ENCODE results near the gene HERC4. TPM values are rescaled to one million over a fixed set of nuclear protein-coding genes. Genes with fewer than 3 reads are reported as not detected.
"Not testable (repeated sequence)": the region's sequence is repeated elsewhere in the genome, so short reads cannot be mapped to it uniquely, and the experiment has no call there.

The HERC4 gene
- polyA plus RNA-seq, 1 donor from 2014 or later: 19.7 TPM

DNA sequence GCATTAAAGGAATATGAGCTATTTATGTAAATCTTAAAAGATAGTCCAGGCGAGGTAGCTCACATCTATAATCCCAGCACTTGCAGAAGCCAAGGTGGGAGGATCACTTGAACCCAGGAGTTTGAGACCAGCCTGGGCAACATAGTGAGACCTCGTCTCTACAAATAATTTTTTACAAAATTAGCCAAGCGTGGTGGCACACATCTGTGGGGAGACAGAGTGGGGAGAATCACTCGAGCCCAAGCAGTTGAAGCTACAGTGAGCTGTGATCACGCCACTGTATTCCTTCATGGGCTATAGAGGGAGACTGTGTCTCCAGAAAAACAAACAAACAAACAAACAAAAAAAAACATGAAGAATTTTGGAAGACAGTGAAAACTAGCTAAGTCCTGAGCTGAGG lies 28.4 kb downstream of the HERC4 start:
- H3K4me3 Mint-ChIP-seq: peak overlapping the region in 3 of 4 donors; percentile 18 to 69 (median 41)
- no peaks in the 10 kb centered on the region for H3K9me3 Mint-ChIP-seq
- peaks cover 30 to 43% (median 33%) of the 10 kb centered on the region in 3 donors for H3K4me1 Mint-ChIP-seq
- no peaks in the 10 kb centered on the region for H3K27me3 Mint-ChIP-seq
- peaks cover 13% of the 10 kb centered on the region for H3K36me3 Mint-ChIP-seq
- H3K27ac Mint-ChIP-seq: peak overlapping the region in 1 of 3 donors; percentile 8

DNA sequence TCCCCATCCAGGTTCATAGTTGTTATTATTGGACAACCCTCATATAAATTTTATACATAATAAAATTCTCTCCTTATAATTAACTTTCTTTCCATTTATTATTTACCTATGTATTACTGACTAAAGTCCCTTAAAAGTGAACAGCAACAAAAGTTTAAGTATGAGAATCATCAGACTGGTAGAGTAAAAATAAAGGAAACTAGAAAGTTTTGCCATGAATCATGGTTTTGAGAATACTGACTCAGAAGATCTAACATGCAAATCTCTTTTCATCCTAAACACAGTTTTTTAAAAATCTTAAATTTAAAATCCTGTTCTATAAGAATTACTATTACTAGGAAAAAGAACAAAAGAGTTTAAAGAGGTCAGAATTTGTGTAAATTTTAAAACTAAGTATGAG lies 32.1 kb downstream of the HERC4 start:
- Mint-ChIP-seq H3K27ac (no peak overlapping the region), H3K9me3 (no peaks in the 10 kb centered on the region), H3K4me1 (peaks cover 22 to 28% (median 23%) of the 10 kb centered on the region in 3 donors), H3K4me3 (no peak overlapping the region), H3K36me3 (peaks cover 11% of the 10 kb centered on the region), H3K27me3 (no peaks in the 10 kb centered on the region)

DNA sequence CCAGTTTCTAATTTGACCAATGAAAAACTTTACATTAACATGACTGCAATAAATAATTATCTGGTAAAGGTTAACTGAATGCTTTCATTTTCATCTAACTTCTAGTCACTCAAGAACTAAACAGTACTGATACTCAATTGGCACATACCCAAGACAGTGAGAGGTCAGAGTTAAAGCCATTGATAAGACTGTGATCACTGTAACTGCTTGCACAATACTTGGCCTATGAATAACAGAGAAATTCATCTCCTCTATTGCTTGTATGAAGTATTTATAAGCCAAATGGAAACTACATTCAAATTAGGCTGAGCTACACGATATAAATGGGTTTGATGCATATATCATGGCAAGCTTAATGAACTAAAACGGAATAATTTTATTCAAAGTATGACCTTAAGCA lies 43.0 kb downstream of the HERC4 start:
- no peaks in the 10 kb centered on the region for H3K9me3 Mint-ChIP-seq
- H3K36me3 Mint-ChIP-seq: peaks cover 10% of the 10 kb centered on the region
- H3K27ac Mint-ChIP-seq: no peak overlapping the region
- H3K4me1 Mint-ChIP-seq: peaks cover 4 to 7% (median 5%) of the 10 kb centered on the region in 3 donors
- H3K27me3 Mint-ChIP-seq: no peaks in the 10 kb centered on the region
- H3K4me3 Mint-ChIP-seq: no peak overlapping the region

DNA sequence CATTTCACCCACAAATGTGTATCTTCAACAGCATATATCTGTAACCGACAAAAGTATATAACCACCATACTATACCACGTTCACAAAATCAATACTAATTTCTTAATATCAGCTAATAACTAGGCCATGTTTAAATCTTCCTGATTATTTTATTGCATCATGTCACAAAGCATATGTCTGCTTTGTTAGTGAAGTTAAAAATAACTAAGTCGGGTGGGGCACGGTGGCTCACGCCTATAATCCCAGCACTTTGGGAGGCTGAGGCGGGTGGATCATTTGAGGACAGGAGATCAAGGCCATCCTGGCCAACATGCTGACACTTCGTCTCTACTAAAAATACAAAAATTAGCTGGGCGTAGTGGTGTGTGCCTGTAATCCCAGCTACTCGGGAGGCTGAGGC lies 47.7 kb downstream of the HERC4 start:
- Mint-ChIP-seq H3K27me3 (no peaks in the 10 kb centered on the region), H3K9me3 (no peaks in the 10 kb centered on the region), H3K27ac (no peak overlapping the region), H3K36me3 (peaks cover 13% of the 10 kb centered on the region), H3K4me3 (no peak overlapping the region), H3K4me1 (peaks cover 0 to 4% (median 2%) of the 10 kb centered on the region in 3 donors)

DNA sequence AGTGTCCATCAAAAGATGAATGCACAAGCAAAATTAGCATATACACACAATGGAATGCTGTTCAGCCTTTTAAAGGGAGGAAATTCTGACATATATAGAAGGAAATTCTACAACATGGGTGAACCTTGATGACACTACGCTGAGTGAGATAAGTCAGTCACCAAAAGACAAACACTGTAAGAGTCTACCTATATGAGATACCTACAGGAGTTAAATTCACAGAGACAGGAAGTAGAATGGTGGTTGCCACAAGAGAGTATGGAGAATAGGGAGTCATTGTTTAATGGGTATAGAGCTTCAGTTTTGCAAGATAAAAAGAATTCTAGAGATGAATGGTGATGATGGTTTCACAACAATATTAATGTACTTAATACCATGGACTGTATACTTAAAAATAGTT lies 51.8 kb downstream of the HERC4 start:
- Mint-ChIP-seq H3K4me1 (peaks cover 0 to 4% (median 4%) of the 10 kb centered on the region in 3 donors), H3K27ac (no peak overlapping the region), H3K9me3 (peaks cover 2 to 11% (median 6%) of the 10 kb centered on the region in 3 donors), H3K27me3 (no peaks in the 10 kb centered on the region), H3K4me3 (no peak overlapping the region), H3K36me3 (peaks cover 25% of the 10 kb centered on the region)

DNA sequence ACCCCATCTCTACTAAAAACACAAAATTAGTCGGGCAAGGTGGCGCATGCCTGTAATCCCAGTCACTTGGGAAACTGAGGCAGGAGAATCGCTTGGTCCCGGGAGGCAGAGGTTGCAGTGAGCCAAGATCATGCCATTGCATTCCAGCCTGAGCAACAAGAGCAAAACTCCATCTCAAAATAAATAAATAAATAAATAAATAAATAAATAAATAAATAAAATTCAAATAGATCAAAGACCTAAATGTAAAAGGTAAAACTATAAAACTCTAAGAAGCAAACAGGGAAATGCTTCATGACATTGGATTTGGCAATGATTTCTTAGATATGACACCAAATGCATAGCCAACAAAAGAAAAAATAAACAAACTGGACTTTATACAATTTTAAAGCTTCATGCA lies 52.8 kb downstream of the HERC4 start:
- Mint-ChIP-seq H3K36me3 (peaks cover 25% of the 10 kb centered on the region), H3K9me3 (peaks cover 2 to 11% (median 6%) of the 10 kb centered on the region in 3 donors)
- not testable (repeated sequence) for H3K27ac Mint-ChIP-seq, H3K27me3 Mint-ChIP-seq, H3K4me1 Mint-ChIP-seq, H3K4me3 Mint-ChIP-seq

DNA sequence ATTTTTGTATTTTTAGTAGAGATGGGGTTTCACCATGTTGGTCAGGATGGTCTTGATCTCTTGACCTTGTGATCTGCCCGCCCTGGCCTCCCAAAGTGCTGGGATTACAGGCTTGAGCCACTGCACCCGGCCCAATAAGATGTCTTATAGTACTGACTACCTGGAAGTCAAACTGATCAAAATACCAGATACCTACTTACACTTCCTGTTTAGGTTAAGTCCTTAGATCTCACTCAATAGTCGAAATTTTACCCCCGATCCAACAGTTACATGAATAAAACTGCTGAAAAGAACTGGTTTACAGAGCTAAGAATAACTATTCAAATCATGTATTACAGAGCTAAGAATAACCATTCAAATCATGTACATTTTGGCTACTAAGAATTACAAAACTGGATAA lies 58.6 kb downstream of the HERC4 start:
- H3K4me3 Mint-ChIP-seq, H3K4me1 Mint-ChIP-seq, H3K27ac Mint-ChIP-seq, H3K27me3 Mint-ChIP-seq: not testable (repeated sequence)
- H3K36me3 Mint-ChIP-seq: peaks cover 20% of the 10 kb centered on the region
- peaks cover 2 to 11% (median 6%) of the 10 kb centered on the region in 3 donors for H3K9me3 Mint-ChIP-seq

DNA sequence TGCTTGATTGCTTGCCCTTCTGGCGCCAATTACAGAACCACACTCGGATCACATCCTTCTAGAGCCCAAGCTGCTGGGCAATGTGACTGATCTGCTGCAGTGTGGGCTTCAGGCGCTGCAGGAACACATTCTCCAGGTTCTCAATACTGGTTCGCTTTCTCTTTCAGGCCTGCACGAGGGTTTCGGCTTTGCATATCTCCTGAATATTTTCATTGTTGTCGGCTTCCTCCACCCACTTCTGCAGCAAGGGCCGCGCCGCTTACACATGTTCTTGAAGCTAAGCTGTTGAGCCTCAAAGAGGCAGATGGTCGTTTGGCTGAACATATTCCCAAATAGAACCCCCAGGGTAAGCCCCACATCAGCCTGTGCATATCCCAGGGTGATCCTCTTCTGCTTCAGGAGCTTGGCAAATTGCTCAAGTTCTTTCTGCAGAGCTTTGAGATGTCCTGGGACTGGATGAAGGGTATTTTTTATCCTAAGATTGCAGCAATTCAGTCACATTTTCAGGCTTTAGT lies 64.6 kb downstream of the HERC4 start:
- Mint-ChIP-seq H3K27ac (no peak overlapping the region), H3K4me3 (no peak overlapping the region), H3K9me3 (no peaks in the 10 kb centered on the region), H3K36me3 (peaks cover 20% of the 10 kb centered on the region), H3K4me1 (peaks cover 0 to 5% (median 0%) of the 10 kb centered on the region in 3 donors), H3K27me3 (no peaks in the 10 kb centered on the region)

DNA sequence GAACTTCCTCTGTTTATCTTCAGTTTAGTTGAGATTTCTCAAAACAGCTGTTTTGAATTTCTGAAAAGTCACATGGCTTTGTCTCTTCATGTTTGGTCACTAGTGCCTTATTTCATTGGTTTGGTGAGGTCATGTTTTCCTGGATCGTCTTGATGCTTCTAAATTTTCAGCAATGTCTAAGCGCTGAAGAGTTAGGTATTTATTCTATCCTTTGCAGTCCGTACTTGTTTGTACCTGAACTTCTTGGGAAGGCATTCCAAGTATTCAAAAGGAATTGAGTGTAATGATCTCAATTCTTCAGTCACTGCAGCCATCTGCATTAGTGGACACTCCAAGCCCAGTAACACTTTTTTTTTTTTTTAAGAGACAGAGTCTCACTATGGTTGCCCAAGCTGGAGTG lies 67.7 kb downstream of the HERC4 start:
- Mint-ChIP-seq H3K4me3 (no peak overlapping the region), H3K36me3 (peaks cover 27% of the 10 kb centered on the region), H3K9me3 (no peaks in the 10 kb centered on the region), H3K4me1 (peaks cover 0 to 13% (median 1%) of the 10 kb centered on the region in 3 donors), H3K27me3 (no peaks in the 10 kb centered on the region), H3K27ac (peak overlapping the region in 1 of 3 donors; percentile 33)

DNA sequence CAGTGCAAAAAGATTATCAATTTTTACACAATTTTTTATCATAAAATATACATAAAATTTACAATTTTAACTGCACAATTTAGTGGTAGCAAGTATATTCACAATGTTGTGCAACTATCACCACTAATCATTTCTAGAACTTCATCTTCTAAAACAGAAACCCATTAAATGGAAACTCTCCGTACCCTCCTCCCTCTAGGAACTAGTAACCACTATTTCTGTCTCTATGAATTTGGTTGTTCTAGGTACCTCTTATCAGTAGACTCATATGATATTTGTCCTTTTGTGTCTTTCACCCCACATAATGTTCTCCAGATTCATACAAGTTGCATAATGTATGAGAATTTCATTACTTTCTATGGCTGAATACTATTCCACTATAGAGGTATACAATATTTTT lies 73.5 kb downstream of the HERC4 start:
- Mint-ChIP-seq H3K36me3 (peaks cover 7% of the 10 kb centered on the region), H3K4me3 (no peak overlapping the region), H3K27ac (peak overlapping the region in 1 of 3 donors; percentile 23), H3K27me3 (no peaks in the 10 kb centered on the region), H3K4me1 (peaks cover 0 to 8% (median 1%) of the 10 kb centered on the region in 3 donors), H3K9me3 (no peaks in the 10 kb centered on the region)

DNA sequence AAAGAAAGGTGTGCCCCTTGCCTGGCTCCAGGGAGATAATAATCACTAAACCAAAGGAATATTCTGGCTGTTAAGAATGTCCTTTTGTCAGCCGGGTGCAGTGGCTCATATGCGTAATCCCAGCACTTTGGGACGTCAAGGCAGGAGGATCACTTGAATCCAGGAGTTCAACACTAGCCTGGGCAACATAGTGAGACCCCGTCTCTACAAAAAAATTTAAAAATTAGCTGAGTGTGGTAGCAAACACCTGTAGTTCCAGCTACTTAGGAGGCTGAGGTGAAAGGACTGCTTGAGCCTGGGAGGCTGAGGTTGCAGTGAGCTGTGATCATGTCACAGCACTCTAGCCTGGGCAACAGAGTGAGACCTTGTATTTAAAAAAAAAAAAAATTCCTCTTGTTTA lies 74.1 kb downstream of the HERC4 start:
- no peak overlapping the region for H3K4me3 Mint-ChIP-seq
- H3K36me3 Mint-ChIP-seq: peaks cover 7% of the 10 kb centered on the region
- no peak overlapping the region for H3K27ac Mint-ChIP-seq
- H3K27me3 Mint-ChIP-seq: no peaks in the 10 kb centered on the region
- peaks cover 0 to 8% (median 1%) of the 10 kb centered on the region in 3 donors for H3K4me1 Mint-ChIP-seq
- no peaks in the 10 kb centered on the region for H3K9me3 Mint-ChIP-seq

DNA sequence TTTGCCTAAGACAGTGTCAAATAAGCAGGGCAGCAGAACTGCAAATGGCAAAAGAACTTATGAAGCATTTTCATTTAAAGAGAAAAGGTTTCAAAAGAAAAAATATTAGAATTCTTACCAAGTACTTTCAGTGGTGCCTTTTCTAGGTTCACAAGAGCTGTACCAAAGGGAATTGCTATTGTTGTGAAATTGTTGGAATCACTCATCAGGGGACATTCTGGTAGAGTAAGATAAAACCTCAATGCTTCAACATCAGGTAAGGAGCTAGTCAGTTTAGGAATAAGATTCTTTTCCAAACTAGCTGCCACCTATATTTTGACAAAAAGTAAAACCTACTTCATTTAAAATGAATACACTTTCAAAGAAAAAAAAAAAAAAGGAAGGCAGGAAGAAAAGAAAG lies 85.0 kb downstream of the HERC4 start:
- H3K27ac Mint-ChIP-seq: peak overlapping the region in 1 of 3 donors; percentile 5
- peaks cover 3 to 10% (median 4%) of the 10 kb centered on the region in 3 donors for H3K4me1 Mint-ChIP-seq
- H3K9me3 Mint-ChIP-seq: no peaks in the 10 kb centered on the region
- no peaks in the 10 kb centered on the region for H3K36me3 Mint-ChIP-seq
- H3K27me3 Mint-ChIP-seq: no peaks in the 10 kb centered on the region
- H3K4me3 Mint-ChIP-seq: no peak overlapping the region

DNA sequence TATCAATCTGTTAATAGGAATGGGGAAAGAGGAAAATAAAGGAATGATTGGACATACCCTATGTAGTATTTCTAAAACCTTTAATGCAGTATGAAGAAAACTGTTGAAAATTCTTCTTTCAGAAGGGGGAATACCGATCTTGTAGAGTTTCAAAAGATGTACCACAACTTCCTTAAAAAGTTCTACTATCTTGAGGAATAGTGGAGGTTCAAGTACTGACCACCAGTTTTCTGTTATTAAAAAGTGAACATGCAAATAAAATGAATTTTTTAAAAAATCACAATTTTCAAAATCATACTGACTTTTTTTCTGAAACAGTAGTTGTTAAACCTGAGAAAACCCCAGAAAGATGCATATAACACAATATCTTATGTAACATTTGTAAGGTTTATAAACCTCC lies 86.5 kb downstream of the HERC4 start:
- H3K4me1 Mint-ChIP-seq: peaks cover 3 to 10% (median 4%) of the 10 kb centered on the region in 3 donors
- no peak overlapping the region for H3K4me3 Mint-ChIP-seq
- no peaks in the 10 kb centered on the region for H3K9me3 Mint-ChIP-seq
- H3K27me3 Mint-ChIP-seq: no peaks in the 10 kb centered on the region
- H3K36me3 Mint-ChIP-seq: peaks cover 4% of the 10 kb centered on the region
- H3K27ac Mint-ChIP-seq: no peak overlapping the region

DNA sequence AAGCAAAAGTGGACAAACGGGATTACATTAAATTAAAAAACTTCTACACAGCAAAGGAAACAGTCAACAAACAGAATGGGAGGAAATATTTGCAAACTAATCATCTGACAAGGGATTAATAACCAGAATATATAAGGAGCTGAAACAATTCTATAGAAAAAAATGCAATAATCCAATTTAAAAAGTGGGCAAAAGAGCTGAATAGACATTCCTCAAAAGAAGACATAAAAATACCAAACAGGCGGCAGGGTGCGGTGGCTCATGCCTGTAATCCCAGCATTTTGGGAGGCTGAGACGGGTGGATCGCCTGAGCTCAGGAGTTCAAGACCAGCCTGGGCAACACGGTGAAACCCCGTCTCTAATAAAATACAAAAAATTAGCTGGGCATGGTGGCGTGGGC lies 92.5 kb downstream of the HERC4 start:
- H3K27me3 Mint-ChIP-seq, H3K27ac Mint-ChIP-seq, H3K4me3 Mint-ChIP-seq, H3K9me3 Mint-ChIP-seq: not testable (repeated sequence)
- H3K36me3 Mint-ChIP-seq: peaks cover 22% of the 10 kb centered on the region
- H3K4me1 Mint-ChIP-seq: peaks cover 0 to 15% (median 4%) of the 10 kb centered on the region in 3 donors

DNA sequence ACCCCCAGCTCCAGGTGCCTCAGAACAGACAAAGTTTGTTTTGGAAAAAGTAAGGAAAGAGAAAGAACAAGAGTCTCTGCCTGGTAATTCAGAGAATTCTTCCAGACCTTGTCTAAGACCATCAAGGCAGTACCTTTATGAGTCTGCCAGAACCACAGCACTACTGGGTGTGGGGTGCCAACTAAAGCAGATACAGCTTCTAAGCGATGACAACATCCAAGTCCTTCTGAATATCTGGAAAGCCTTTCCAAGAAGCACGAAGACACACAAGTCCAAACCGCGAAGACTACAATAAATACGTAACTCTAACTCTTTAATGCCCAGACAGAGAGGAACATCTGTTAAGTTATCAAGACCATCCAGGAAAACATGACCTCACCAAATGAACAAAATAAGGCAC lies 96.3 kb downstream of the HERC4 start:
- Mint-ChIP-seq H3K27ac (no peak overlapping the region), H3K27me3 (no peaks in the 10 kb centered on the region), H3K4me1 (peaks cover 0 to 15% (median 4%) of the 10 kb centered on the region in 3 donors), H3K9me3 (no peaks in the 10 kb centered on the region), H3K4me3 (no peak overlapping the region), H3K36me3 (peaks cover 30% of the 10 kb centered on the region)

DNA sequence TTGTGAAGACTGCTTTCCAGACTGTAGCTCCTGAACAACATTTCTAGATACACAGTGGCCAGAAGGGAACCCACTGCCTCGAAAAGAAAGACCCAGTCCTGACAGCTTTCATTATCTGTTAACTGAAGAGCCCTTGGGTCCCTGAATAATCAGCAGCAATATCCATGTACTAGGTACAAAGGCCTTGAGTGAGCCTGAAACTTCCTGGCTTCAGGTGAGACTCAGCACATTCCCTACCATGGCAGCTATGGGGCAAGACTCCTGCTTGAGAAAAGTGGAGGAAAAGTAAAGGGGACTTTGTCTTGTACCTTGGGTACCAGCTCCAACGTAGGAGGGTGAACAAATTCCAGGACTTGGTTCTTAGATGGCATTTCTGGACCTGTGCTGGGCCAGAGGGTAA lies 97.8 kb downstream of the HERC4 start:
- H3K27me3 Mint-ChIP-seq: no peaks in the 10 kb centered on the region
- peaks cover 44% of the 10 kb centered on the region for H3K36me3 Mint-ChIP-seq
- no peak overlapping the region for H3K27ac Mint-ChIP-seq
- H3K4me3 Mint-ChIP-seq: no peak overlapping the region
- H3K9me3 Mint-ChIP-seq: peaks cover 0 to 11% (median 0%) of the 10 kb centered on the region in 3 donors
- H3K4me1 Mint-ChIP-seq: peaks cover 0 to 15% (median 4%) of the 10 kb centered on the region in 3 donors

All from IgD-negative memory B cell (primary cell).